ENCODE measurements around the gene DNAJC9.

The DNAJC9 gene

GRCh38 chr10:73246646-73247508, at the start of gene DNAJC9:
DNAJC9 (minus strand) TSS chr10:73247255; CDS start chr10:73247189, 66 bp downstream.
- H2AFZ ChIP-seq (ENCODE audit: low read depth, low read length) = peak within 1 kb of the TSS; percentile 98
- peak within 1 kb of the TSS; percentile 62 for H3K4me2 ChIP-seq (ENCODE audit: insufficient read depth, low read length)
- peak within 1 kb of the TSS; percentile 97 for H3K27ac ChIP-seq (ENCODE audit: low read length)
- peaks cover 15% of the 10 kb centered on the region; the same call in 1 of the 2 replicates for H4K20me1 ChIP-seq (ENCODE audit: insufficient read depth, low read length)
- peaks cover 88% of the 10 kb centered on the region for H3K79me2 ChIP-seq (ENCODE audit: insufficient read depth, low read length)
- no peaks in the 10 kb centered on the region for H3K9me3 ChIP-seq (ENCODE audit: insufficient read depth, low read length, severe bottlenecking)
- DNase-seq (peak; percentile 98), ATAC-seq (ENCODE audit: insufficient read depth, low read depth) (peak; percentile 86)
- peak within 1 kb of the TSS; percentile 78 to 79 for H3K4me3 ChIP-seq (ENCODE audit: low read depth in 1 of 2, low read length in 2 of 2)
- peaks cover 67% of the 10 kb centered on the region for H3K4me1 ChIP-seq (ENCODE audit: insufficient read depth, low read length)
- H3K9ac ChIP-seq (ENCODE audit: low read depth, low read length) = peak within 1 kb of the TSS; percentile 94
- no peak for TF ChIP-seq EZH2 (IDR thresholded peaks at IDR 0.05; ENCODE audit: borderline replicate concordance, low read depth, low read length, severe bottlenecking)
- H3K27me3 ChIP-seq (ENCODE audit: insufficient read depth, low read length, poor library complexity) = no peaks in the 10 kb centered on the region
- H3K36me3 ChIP-seq (ENCODE audit: insufficient read depth, low read length) = peaks cover 75% of the 10 kb centered on the region

- Histone ChIP-seq H3K9me3 (ENCODE audit: insufficient read depth, low read length, severe bottlenecking) (no peaks in the 10 kb centered on the region), H2AFZ (ENCODE audit: low read depth, low read length) (no peak overlapping the region), H3K9ac (ENCODE audit: low read depth, low read length) (no peak overlapping the region), H3K4me3 (ENCODE audit: low read depth in 1 of 2, low read length in 2 of 2) (no peak overlapping the region), H3K79me2 (ENCODE audit: insufficient read depth, low read length) (no peaks in the 10 kb centered on the region), H3K36me3 (ENCODE audit: insufficient read depth, low read length) (no peaks in the 10 kb centered on the region), H3K27me3 (ENCODE audit: insufficient read depth, low read length, poor library complexity) (no peaks in the 10 kb centered on the region), H3K4me2 (ENCODE audit: insufficient read depth, low read length) (no peak overlapping the region), H3K4me1 (ENCODE audit: insufficient read depth, low read length) (no peaks in the 10 kb centered on the region), H3K27ac (ENCODE audit: low read length) (no peak overlapping the region), H4K20me1 (ENCODE audit: insufficient read depth, low read length) (no peaks in the 10 kb centered on the region)
- no peak for TF ChIP-seq CTCF (IDR thresholded peaks at IDR 0.05; ENCODE audit: borderline replicate concordance, extremely low read depth, low read length, poor library complexity, severe bottlenecking)
- TF ChIP-seq EZH2 (IDR thresholded peaks at IDR 0.05; ENCODE audit: borderline replicate concordance, low read depth, low read length, severe bottlenecking) = no peak
- DNase-seq (no peak), ATAC-seq (ENCODE audit: insufficient read depth, low read depth) (no peak)
Measured at GRCh38 chr10:73293461-73293860, 46.4 kb upstream of the DNAJC9 start.

GRCh38 chr10:73289958-73290357, 42.9 kb upstream of the DNAJC9 start:
- H3K27me3 ChIP-seq (ENCODE audit: insufficient read depth, low read length, poor library complexity) = no peaks in the 10 kb centered on the region
- H3K4me1 ChIP-seq (ENCODE audit: insufficient read depth, low read length) = no peaks in the 10 kb centered on the region
- H2AFZ ChIP-seq (ENCODE audit: low read depth, low read length) = no peak overlapping the region
- H3K4me2 ChIP-seq (ENCODE audit: insufficient read depth, low read length) = no peak overlapping the region
- no peak overlapping the region for H3K9ac ChIP-seq (ENCODE audit: low read depth, low read length)
- TF ChIP-seq EZH2 (IDR thresholded peaks at IDR 0.05; ENCODE audit: borderline replicate concordance, low read depth, low read length, severe bottlenecking) = no peak
- no peak for TF ChIP-seq CTCF (IDR thresholded peaks at IDR 0.05; ENCODE audit: borderline replicate concordance, extremely low read depth, low read length, poor library complexity, severe bottlenecking)
- H3K36me3 ChIP-seq (ENCODE audit: insufficient read depth, low read length) = no peaks in the 10 kb centered on the region
- H3K4me3 ChIP-seq (ENCODE audit: low read depth in 1 of 2, low read length in 2 of 2) = no peak overlapping the region
- no peak for DNase-seq
- H3K9me3 ChIP-seq (ENCODE audit: insufficient read depth, low read length, severe bottlenecking) = no peaks in the 10 kb centered on the region
- H4K20me1 ChIP-seq (ENCODE audit: insufficient read depth, low read length) = no peaks in the 10 kb centered on the region
- no peak for ATAC-seq (ENCODE audit: insufficient read depth, low read depth)
- no peak overlapping the region for H3K27ac ChIP-seq (ENCODE audit: low read length)
- no peaks in the 10 kb centered on the region for H3K79me2 ChIP-seq (ENCODE audit: insufficient read depth, low read length)

- Histone ChIP-seq H3K36me3 (ENCODE audit: insufficient read depth, low read length) (no peaks in the 10 kb centered on the region), H3K27ac (ENCODE audit: low read length) (no peak overlapping the region), H3K79me2 (ENCODE audit: insufficient read depth, low read length) (no peaks in the 10 kb centered on the region), H3K27me3 (ENCODE audit: insufficient read depth, low read length, poor library complexity) (no peaks in the 10 kb centered on the region), H4K20me1 (ENCODE audit: insufficient read depth, low read length) (no peaks in the 10 kb centered on the region), H3K9ac (ENCODE audit: low read depth, low read length) (no peak overlapping the region), H3K9me3 (ENCODE audit: insufficient read depth, low read length, severe bottlenecking) (no peaks in the 10 kb centered on the region), H2AFZ (ENCODE audit: low read depth, low read length) (no peak overlapping the region), H3K4me2 (ENCODE audit: insufficient read depth, low read length) (no peak overlapping the region), H3K4me1 (ENCODE audit: insufficient read depth, low read length) (no peaks in the 10 kb centered on the region), H3K4me3 (ENCODE audit: low read depth in 1 of 2, low read length in 2 of 2) (no peak overlapping the region)
- DNase-seq (no peak), ATAC-seq (ENCODE audit: insufficient read depth, low read depth) (no peak)
- no peak for TF ChIP-seq EZH2 (IDR thresholded peaks at IDR 0.05; ENCODE audit: borderline replicate concordance, low read depth, low read length, severe bottlenecking)
Measured at GRCh38 chr10:73287441-73287840, 40.4 kb upstream of the DNAJC9 start.

Measured in DND-41 (cell line).